Measurements from ENCODE around the gene GGCT. TPM values are rescaled to one million over a fixed set of nuclear protein-coding genes. Genes with fewer than 3 reads are reported as not detected.
"Not testable (repeated sequence)": the region's sequence is repeated elsewhere in the genome, so short reads cannot be mapped to it uniquely, and the experiment has no call there.

The GGCT gene
- total RNA-seq, 1 donor from 2014 or later, result 160 TPM

- Mint-ChIP-seq H3K36me3 (no peaks in the 10 kb centered on the region), H3K27me3 (ENCODE audit: insufficient read depth, low read depth) (peaks cover 4% of the 10 kb centered on the region), H3K4me3 (no peak overlapping the region), H3K9me3 (peaks cover 2% of the 10 kb centered on the region), H3K4me1 (peaks cover 48% of the 10 kb centered on the region), H3K27ac (peak overlapping the region; percentile 59)
- no peak for TF ChIP-seq CTCF (IDR thresholded peaks at IDR 0.05)
- TF ChIP-seq EZH2phosphoT487 (IDR thresholded peaks at IDR 0.05), result no peak
- TF ChIP-seq EZH2 (IDR thresholded peaks at IDR 0.05), result no peak
- no peak overlapping the region for H3K4me2 ChIP-seq
- H3K27me3 ChIP-seq, result no peaks in the 10 kb centered on the region
- H3K9me3 ChIP-seq (ENCODE audit: low read depth), result no peaks in the 10 kb centered on the region
- no peak overlapping the region for H3K4me3 ChIP-seq
- H3K27ac ChIP-seq, result no peak overlapping the region
- peaks cover 27% of the 10 kb centered on the region for H3F3A ChIP-seq (ENCODE audit: low read depth)
- no peaks in the 10 kb centered on the region for H3K79me2 ChIP-seq (ENCODE audit: low read depth)
- H3K9ac ChIP-seq, result no peak overlapping the region
- no peak for DNase-seq (ENCODE audit: low spot score)
- H4K20me1 ChIP-seq (ENCODE audit: low read depth), result no peaks in the 10 kb centered on the region
- H3K4me1 ChIP-seq, result peaks cover 37% of the 10 kb centered on the region
- no peak overlapping the region for H2AFZ ChIP-seq (replicated peaks)
- H3K36me3 ChIP-seq, result no peaks in the 10 kb centered on the region
Measured at GRCh38 chr7:30546596-30546995, 42.0 kb upstream of the GGCT start.

DNA sequence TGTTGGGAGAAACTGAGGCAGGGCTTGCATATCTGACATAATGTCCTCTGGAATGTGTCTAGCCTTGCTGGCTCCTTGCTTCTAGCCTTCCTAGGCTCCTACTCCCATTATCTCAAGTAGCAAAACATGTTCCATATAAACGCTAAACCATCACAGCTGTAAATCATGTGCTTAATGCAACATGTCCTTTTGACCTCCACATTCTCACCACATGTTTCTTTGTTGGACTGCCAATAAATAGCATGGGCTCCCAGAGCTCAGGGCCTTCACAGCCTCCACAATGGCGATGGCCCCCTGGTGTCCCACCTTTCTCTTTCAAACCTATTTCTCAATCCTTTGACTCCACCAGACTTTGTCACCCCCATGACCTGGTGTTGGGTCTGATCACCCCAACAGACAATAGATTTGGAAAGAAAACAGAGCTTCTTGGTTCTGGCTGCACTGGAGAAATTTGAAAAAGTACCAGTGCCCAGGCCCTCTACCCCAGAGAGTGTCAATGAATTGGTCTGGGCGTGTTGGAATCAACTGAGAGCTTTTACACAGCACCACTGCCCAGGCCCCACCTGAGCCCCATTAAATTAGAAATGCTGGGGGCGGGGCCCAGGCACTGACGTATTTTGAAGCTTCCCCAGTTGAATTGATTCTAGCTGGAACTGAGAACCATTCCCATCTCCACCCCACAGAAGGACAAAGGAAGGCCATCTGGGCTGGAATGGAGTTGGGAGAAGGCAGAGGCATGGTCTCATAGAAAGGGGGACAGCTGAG, 41.3 kb upstream of the GGCT start:
- Histone ChIP-seq H3F3A (ENCODE audit: low read depth) (peaks cover 27% of the 10 kb centered on the region), H3K36me3 (no peaks in the 10 kb centered on the region), H3K27me3 (no peaks in the 10 kb centered on the region), H3K4me2 (no peak overlapping the region), H3K27ac (no peak overlapping the region), H3K4me1 (peaks cover 33% of the 10 kb centered on the region), H3K9me3 (ENCODE audit: low read depth) (no peaks in the 10 kb centered on the region), H2AFZ (replicated peaks) (no peak overlapping the region), H3K9ac (no peak overlapping the region), H4K20me1 (ENCODE audit: low read depth) (no peaks in the 10 kb centered on the region), H3K79me2 (ENCODE audit: low read depth) (no peaks in the 10 kb centered on the region), H3K4me3 (no peak overlapping the region)
- Mint-ChIP-seq H3K27ac (peak overlapping the region; percentile 86), H3K4me1 (peaks cover 44% of the 10 kb centered on the region), H3K27me3 (ENCODE audit: insufficient read depth, low read depth) (peaks cover 4% of the 10 kb centered on the region), H3K9me3 (peaks cover 2% of the 10 kb centered on the region), H3K4me3 (no peak overlapping the region), H3K36me3 (no peaks in the 10 kb centered on the region)
- DNase-seq (ENCODE audit: low spot score), result no peak
- no peak for TF ChIP-seq CTCF (IDR thresholded peaks at IDR 0.05)
- TF ChIP-seq EZH2 (IDR thresholded peaks at IDR 0.05), result no peak
- no peak for TF ChIP-seq EZH2phosphoT487 (IDR thresholded peaks at IDR 0.05)

- H3K9me3 ChIP-seq (ENCODE audit: low read depth), result no peaks in the 10 kb centered on the region
- Mint-ChIP-seq H3K4me1 (peaks cover 24% of the 10 kb centered on the region), H3K27me3 (ENCODE audit: insufficient read depth, low read depth) (peaks cover 4% of the 10 kb centered on the region), H3K36me3 (peaks cover 2% of the 10 kb centered on the region), H3K27ac (no peak overlapping the region), H3K9me3 (peaks cover 2% of the 10 kb centered on the region), H3K4me3 (no peak overlapping the region)
- no peak overlapping the region for H3K4me2 ChIP-seq
- TF ChIP-seq EZH2 (IDR thresholded peaks at IDR 0.05) (no peak), CTCF (IDR thresholded peaks at IDR 0.05) (no peak), EZH2phosphoT487 (IDR thresholded peaks at IDR 0.05) (no peak)
- no peak for DNase-seq (ENCODE audit: low spot score)
- H3K9ac ChIP-seq, result no peak overlapping the region
- no peak overlapping the region for H3K4me3 ChIP-seq
- H3K36me3 ChIP-seq, result no peaks in the 10 kb centered on the region
- no peaks in the 10 kb centered on the region for H3K79me2 ChIP-seq (ENCODE audit: low read depth)
- no peaks in the 10 kb centered on the region for H4K20me1 ChIP-seq (ENCODE audit: low read depth)
- H3K27me3 ChIP-seq, result no peaks in the 10 kb centered on the region
- no peak overlapping the region for H2AFZ ChIP-seq (replicated peaks)
- peaks cover 13% of the 10 kb centered on the region for H3K4me1 ChIP-seq
- H3K27ac ChIP-seq, result no peak overlapping the region
- peaks cover 8% of the 10 kb centered on the region for H3F3A ChIP-seq (ENCODE audit: low read depth)
Measured at GRCh38 chr7:30543813-30544525, 39.3 kb upstream of the GGCT start.

- not testable (repeated sequence) for H3K27ac Mint-ChIP-seq; DNase-seq (ENCODE audit: low spot score); H3K9me3 Mint-ChIP-seq; H3K36me3 Mint-ChIP-seq; H3K36me3 ChIP-seq; H3F3A ChIP-seq (ENCODE audit: low read depth); H2AFZ ChIP-seq (replicated peaks); H3K79me2 ChIP-seq (ENCODE audit: low read depth); H4K20me1 ChIP-seq (ENCODE audit: low read depth); H3K4me1 ChIP-seq; H3K4me2 ChIP-seq; H3K4me3 ChIP-seq; H3K4me3 Mint-ChIP-seq; H3K27ac ChIP-seq; H3K9me3 ChIP-seq (ENCODE audit: low read depth); H3K27me3 Mint-ChIP-seq (ENCODE audit: insufficient read depth, low read depth); H3K9ac ChIP-seq; H3K27me3 ChIP-seq
- H3K4me1 Mint-ChIP-seq, result peaks cover 20% of the 10 kb centered on the region
Measured at GRCh38 chr7:30543115-30543514, 38.5 kb upstream of the GGCT start.

Measured in neural progenitor cell (in vitro differentiated cells).